GM21529 (cell line): ENCODE results near the gene CEP250.
"Not testable (repeated sequence)": the region's sequence is repeated elsewhere in the genome, so short reads cannot be mapped to it uniquely, and the experiment has no call there.

Experiments
- ATAC-seq: cut with Tn5 transposase; IDR thresholded peaks from one replicate; pipeline ENCODE4 v1.9.1; 2021; ENCODE audit not compliant: unreplicated experiment

The CEP250 gene

GRCh38 chr20:35449855-35450254 is 5.5 kb upstream of the CEP250 start:
- not testable (repeated sequence) for ATAC-seq

DNA sequence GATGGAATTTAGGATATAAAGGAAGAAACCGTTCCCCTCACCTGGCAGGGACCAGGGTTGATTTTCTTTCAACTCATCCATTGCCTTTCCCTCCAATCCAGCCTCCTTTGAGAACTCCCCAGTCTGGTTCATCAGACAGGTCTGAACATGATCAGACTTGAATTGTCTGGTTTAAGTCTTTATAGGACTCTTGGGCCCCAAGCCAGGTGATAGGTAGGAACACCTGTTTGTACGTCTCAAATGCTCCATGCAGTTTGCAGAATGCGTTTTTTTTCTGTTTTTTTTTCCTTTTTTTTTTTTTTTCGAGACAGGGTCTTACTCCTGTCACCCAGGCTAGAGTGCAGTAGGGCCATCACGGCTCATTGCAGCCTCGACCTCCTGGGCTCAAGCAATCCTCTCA is 4.1 kb upstream of the CEP250 start:
- no peak for ATAC-seq

DNA sequence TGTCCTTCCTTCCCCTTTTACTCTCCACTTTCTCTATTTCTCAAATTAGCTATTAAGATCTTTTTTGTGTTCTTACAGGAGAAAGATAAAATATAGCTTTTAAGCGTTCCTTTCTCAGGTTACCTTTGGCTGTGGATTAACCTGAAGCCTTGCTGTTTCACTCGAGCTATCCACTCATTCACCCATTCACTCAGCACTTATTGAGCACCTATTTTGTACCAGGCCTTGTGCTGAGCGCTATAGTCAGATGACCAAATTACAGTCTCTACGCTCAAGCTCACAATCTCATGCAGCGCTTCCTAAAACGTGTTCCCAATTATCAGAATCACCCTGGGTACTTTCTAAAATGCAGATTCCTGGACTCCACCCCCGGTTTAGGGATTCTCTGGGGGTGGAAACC is 1.8 kb upstream of the CEP250 start:
- ATAC-seq, result no peak

- not testable (repeated sequence) for ATAC-seq
These were observed 1.3 kb downstream of the CEP250 start for GRCh38 chr20:35456700-35457099.

DNA sequence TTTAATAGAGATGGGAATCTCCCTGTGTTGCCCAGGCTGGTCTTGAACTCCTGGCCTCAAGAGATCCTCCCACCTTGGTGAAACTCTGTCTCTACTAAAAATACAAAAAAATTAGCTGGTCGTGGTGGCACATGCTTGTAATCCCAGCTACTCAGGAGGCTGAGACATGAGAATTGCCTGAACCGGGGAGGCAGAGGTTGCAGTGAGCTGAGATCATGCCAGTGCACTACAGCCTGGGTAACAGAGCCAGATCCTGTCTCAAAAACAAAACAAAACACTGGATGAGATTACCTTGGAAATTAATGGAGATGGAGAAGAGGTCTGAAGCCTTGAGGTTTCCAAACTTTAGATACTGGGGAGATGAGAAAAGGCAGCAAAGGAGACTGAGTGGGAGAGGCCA is 2.1 kb downstream of the CEP250 start:
- ATAC-seq, result not testable (repeated sequence)

DNA sequence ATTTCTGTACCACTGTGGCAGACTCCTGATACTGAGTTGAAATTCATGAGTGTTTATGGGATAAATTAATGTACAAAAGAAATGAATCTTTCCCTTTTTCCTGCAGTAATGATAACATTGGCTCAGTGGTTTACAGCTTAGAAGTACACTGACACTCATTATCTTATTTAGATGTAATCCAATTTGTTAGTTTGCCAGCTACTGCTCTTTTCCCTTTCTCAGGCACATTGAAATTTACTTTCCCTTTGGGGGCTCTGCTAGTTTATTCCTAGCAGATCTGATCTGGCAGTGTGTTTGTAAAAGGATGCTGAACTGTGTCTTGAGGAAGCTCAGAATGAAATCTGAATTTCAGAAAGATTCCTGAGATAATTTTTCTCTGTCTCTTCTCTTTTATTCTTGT is 3.0 kb downstream of the CEP250 start:
- ATAC-seq, result no peak

- no peak for ATAC-seq
These were observed 6.2 kb downstream of the CEP250 start for GRCh38 chr20:35461620-35462019.

DNA sequence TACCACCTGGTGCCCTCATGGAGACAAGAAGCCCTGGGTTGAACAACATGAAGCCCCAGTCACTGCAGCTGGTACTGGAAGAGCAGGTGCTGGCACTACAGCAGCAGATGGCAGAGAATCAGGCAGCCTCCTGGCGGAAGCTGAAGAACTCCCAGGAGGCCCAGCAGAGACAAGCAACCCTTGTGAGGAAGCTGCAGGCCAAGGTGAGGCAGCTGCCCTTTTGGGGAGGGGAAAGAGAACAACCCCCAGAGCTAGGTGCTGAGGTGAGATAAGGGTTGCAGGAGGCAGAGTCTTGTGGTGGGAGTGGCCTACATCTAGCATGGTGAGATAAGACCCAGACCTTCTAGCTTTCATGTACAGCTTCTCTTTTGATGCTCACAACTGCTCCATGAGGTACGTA is 7.0 kb downstream of the CEP250 start:
- ATAC-seq, result no peak

- no peak for ATAC-seq
These were observed 8.3 kb downstream of the CEP250 start for GRCh38 chr20:35463455-35464300.

GRCh38 chr20:35465976-35466375 is 10.6 kb downstream of the CEP250 start:
- no peak for ATAC-seq

DNA sequence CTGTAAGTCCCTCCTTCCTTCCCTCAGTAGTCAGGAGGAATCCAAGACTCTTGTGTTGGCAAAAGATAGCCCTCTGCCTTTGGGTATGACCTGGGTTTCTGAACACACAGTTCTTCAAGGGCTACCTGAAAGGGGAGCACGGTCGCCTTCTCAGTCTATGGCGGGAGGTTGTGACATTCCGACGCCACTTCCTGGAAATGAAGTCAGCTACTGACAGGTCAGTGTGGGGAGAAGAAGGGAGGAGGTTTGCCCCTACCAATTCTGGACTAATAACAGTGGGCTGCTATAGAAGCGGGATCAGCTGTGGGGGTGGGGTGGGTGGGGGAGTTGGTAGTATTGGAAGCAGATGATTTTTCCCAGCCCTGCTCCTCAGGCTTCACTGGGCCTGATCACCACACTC is 11.5 kb downstream of the CEP250 start:
- no peak for ATAC-seq

GRCh38 chr20:35467339-35468224 is 12.2 kb downstream of the CEP250 start:
- ATAC-seq, result no peak

DNA sequence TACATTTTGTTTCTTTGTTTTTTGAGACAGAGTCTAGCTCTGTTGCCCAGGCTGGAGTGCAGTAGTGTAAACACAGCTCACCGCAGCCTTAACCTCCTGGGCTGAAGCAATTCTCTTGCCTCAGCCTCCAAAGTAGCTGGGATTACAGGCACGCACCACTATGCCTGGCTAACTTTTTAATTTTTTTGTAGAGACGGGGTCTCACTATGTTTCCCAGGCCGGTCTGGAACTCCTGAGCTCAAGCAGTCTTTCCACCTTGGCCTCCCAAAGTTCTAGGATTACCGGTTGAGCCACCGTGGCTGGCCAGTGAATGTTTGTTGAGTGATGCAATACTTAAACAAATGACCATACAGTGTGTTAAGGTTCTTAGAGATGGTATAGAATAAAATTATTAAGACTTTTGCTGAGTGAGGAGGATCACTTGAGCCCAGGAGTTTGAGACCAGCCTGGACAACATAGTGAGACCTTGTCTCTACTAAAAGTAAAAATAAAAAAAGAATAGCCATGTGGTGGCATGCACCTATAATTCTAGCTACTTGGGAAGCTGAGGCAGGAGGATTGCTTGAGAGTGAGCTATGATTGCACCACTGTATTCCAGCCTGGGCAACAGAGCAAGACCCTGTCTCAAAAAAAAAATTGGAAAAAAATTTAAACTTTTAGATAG is 13.4 kb downstream of the CEP250 start:
- ATAC-seq, result no peak

- no peak for ATAC-seq
These were observed 16.8 kb downstream of the CEP250 start for GRCh38 chr20:35472209-35472608.

DNA sequence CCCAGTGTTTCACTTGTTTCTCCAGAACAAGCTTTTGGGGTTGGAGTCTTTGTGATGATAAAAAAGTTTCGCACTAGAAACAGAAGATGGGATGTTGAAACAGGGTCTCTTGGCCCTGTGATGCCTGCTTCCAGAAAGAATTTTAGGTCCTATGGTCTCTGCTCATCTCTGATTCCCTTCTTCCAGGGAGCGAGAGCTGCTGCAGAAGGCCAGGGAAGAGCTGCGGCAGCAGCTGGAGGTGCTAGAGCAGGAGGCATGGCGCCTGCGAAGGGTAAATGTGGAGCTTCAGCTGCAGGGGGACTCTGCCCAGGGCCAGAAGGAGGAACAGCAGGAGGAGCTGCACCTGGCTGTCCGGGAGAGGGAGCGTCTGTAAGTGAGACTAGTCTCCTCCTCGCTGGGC is 18.3 kb downstream of the CEP250 start:
- ATAC-seq, result no peak

- no peak for ATAC-seq
These were observed 19.0 kb downstream of the CEP250 start for GRCh38 chr20:35474303-35474871.

- no peak for ATAC-seq
These were observed 20.9 kb downstream of the CEP250 start for GRCh38 chr20:35476288-35476687.

GRCh38 chr20:35478804-35479472 is 23.5 kb downstream of the CEP250 start:
- ATAC-seq, result no peak

DNA sequence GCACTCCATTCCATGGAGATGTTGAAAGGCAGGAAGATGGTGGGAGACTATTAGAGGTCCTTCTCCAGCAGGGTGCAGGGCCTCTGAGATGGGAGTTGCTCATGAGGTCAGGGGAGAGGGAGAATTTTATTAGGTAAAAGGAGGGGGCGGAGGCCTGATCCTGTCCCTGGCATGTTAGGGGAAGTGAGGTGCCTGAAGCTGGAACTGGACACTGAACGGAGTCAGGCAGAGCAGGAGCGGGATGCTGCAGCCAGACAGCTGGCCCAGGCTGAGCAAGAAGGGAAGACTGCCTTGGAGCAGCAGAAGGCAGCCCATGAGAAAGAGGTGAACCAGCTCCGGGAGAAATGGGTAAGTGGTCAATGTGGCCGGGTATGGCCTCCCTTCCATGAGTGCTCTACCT is 24.4 kb downstream of the CEP250 start:
- no peak for ATAC-seq

DNA sequence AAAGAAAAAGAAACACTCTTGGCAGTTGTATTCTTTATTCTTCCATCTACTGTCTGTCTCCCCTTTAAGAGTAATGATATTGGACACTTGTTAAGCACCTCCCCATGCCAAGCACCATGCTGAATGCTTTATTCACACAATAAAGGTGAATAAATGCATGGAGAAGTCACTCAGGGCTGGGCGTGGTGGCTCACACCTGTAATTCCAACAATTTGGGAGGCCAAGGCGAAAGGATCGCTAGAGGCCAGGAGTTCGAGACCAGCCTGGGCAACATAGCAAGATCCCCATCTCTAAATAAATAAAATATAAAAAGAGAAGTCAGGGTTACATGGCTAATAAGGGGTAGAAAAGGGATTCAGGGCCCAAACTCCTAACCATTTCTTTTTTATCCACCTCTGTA is 32.1 kb downstream of the CEP250 start:
- ATAC-seq, result no peak

DNA sequence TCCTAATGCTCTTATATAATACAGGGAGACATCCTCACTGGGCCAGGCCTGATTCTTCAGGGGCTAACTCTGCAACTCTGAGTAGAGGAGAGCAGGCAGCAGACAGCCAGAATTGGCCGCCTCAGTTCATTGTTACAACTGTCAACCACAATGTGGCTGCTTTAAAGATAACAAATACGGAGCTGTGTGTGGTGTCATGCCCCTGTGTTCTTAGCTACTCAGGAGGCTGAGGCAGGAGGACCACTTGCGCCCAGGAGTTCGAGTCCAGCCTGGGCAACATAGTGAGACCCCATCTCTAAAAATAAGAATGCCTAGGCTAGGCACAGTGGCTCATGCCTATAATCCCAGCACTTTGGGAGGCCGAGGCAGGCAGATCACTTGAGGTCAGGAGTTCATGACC is 34.3 kb downstream of the CEP250 start:
- ATAC-seq, result no peak
